ENCODE results near the gene ATP9B. TPM values are rescaled to one million over a fixed set of nuclear protein-coding genes. Genes with fewer than 3 reads are reported as not detected.

Gene ATP9B
- total RNA-seq, 1 experiment from 2014 or later = 44.4 TPM

DNA sequence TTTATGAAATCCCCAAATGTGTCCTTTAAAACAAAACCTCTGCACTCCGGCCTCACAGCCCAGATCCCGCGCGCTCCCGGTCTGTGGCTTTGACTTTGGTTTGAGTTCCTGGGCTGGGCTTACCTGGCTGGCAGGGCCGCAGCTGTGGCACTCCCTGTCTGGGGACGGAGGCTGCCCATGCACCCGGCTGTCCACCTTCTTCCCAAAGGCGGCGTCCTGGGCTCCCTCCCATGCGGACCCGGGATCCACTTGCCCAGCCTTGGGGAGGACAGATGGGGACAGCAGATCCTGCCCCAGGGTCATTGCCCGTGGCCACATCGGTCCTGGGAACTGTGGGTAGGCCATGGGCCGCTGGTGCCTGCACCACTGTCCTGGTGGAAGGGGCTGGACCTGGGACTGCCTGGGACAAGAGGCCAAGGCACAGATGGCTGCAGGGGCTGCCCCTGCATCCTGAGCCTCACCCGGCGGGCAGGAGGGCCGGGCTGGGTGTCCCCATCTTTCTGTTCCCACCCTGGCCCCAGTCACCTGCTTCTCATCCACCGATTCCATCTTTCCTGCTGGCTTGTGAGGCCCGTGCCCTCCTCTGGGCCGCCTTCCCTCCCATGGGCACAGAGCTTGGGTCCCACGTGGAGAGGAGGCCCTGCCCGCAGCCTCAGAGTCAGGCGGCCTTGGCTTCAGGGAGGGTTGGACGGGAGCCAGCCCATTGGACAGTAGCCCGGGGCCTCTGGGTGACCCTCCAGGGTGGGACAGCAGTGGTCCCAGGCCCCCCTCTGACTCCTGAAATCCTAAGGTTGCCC lies 354.2 kb downstream of the ATP9B start:
- no peak for DNase-seq (ENCODE audit: low read depth, low spot score)
- in situ Hi-C loops (cut with HindIII; ENCODE audit: low pct_unique_long_range_greater_than_20kb, low sequenced_read_pairs) (no loop called here), intact Hi-C loops (cut with micrococcal nuclease; ENCODE audit: unreplicated experiment) (no loop called here)
- H3K36me3 ChIP-seq (ENCODE audit: control insufficient read depth, insufficient read depth, low read length) = no peaks in the 10 kb centered on the region
- H3K27ac ChIP-seq (ENCODE audit: low read length) = no peak overlapping the region
- no peak overlapping the region for H3K4me3 ChIP-seq (ENCODE audit: low read depth in 2 of 2, low read length in 2 of 2)
- H3K27me3 ChIP-seq (ENCODE audit: control insufficient read depth, insufficient read depth, low read length) = no peaks in the 10 kb centered on the region
- H3K4me1 ChIP-seq (ENCODE audit: control insufficient read depth, insufficient read depth, low read length) = no peaks in the 10 kb centered on the region
- POLR2A ChIA-PET = no interaction called here
- BruUV-seq (replicated peaks) = no TSS peak
- CTCF ChIA-PET = no interaction called here
- TF ChIP-seq SIN3A (IDR thresholded peaks at IDR 0.05; ENCODE audit: borderline replicate concordance, insufficient read depth, low read depth, low read length) (no peak), TCF7L2 (IDR thresholded peaks at IDR 0.05; ENCODE audit: low read depth, low read length) (no peak), POLR2AphosphoS5 (IDR thresholded peaks at IDR 0.05; ENCODE audit: low read depth, low read length) (no peak)
- TF ChIP-seq, protein P1, sequence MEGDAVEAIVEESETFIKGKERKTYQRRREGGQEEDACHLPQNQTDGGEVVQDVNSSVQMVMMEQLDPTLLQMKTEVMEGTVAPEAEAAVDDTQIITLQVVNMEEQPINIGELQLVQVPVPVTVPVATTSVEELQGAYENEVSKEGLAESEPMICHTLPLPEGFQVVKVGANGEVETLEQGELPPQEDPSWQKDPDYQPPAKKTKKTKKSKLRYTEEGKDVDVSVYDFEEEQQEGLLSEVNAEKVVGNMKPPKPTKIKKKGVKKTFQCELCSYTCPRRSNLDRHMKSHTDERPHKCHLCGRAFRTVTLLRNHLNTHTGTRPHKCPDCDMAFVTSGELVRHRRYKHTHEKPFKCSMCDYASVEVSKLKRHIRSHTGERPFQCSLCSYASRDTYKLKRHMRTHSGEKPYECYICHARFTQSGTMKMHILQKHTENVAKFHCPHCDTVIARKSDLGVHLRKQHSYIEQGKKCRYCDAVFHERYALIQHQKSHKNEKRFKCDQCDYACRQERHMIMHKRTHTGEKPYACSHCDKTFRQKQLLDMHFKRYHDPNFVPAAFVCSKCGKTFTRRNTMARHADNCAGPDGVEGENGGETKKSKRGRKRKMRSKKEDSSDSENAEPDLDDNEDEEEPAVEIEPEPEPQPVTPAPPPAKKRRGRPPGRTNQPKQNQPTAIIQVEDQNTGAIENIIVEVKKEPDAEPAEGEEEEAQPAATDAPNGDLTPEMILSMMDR (IDR thresholded peaks at IDR 0.05) = no peak
- no peaks in the 10 kb centered on the region for H3K9me3 ChIP-seq (ENCODE audit: control insufficient read depth, insufficient read depth, low read depth, low read length)
- no peak for ATAC-seq

DNA sequence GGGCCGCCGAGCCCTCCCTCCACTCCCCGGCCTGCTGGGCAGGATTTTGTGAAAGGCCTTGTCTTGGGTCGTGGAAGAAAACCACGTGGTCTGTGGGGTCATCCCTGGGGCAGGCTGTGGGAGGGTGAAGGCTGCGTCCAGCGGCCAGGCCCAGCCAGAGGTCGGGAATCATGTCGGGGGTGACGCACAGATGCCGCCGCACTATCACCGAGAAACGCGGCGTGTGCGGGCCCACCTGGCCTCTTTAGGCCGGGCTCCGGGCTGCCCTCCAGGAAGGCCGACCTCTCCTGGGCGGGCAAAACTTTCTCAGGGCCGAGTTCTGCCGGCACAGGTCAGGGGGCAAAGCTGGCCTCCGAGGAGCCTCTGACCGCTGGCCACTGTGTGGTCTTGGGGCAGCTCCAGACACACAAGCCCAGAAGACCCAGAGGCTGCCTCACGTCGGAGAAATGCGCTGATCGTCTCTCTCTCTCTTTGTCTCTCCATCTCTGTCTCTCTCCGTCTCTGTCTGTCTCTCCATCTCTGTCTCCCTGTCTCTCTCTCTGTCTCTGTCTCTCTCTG lies 354.9 kb downstream of the ATP9B start:
- H3K27me3 ChIP-seq (ENCODE audit: control insufficient read depth, insufficient read depth, low read length) = no peaks in the 10 kb centered on the region
- TF ChIP-seq, protein P1 (IDR thresholded peaks at IDR 0.05) = no peak
- no peak for TF ChIP-seq SIN3A (IDR thresholded peaks at IDR 0.05; ENCODE audit: borderline replicate concordance, insufficient read depth, low read depth, low read length)
- TF ChIP-seq TCF7L2 (IDR thresholded peaks at IDR 0.05; ENCODE audit: low read depth, low read length) = no peak
- TF ChIP-seq POLR2AphosphoS5 (IDR thresholded peaks at IDR 0.05; ENCODE audit: low read depth, low read length) = no peak
- TF ChIP-seq, protein P2, sequence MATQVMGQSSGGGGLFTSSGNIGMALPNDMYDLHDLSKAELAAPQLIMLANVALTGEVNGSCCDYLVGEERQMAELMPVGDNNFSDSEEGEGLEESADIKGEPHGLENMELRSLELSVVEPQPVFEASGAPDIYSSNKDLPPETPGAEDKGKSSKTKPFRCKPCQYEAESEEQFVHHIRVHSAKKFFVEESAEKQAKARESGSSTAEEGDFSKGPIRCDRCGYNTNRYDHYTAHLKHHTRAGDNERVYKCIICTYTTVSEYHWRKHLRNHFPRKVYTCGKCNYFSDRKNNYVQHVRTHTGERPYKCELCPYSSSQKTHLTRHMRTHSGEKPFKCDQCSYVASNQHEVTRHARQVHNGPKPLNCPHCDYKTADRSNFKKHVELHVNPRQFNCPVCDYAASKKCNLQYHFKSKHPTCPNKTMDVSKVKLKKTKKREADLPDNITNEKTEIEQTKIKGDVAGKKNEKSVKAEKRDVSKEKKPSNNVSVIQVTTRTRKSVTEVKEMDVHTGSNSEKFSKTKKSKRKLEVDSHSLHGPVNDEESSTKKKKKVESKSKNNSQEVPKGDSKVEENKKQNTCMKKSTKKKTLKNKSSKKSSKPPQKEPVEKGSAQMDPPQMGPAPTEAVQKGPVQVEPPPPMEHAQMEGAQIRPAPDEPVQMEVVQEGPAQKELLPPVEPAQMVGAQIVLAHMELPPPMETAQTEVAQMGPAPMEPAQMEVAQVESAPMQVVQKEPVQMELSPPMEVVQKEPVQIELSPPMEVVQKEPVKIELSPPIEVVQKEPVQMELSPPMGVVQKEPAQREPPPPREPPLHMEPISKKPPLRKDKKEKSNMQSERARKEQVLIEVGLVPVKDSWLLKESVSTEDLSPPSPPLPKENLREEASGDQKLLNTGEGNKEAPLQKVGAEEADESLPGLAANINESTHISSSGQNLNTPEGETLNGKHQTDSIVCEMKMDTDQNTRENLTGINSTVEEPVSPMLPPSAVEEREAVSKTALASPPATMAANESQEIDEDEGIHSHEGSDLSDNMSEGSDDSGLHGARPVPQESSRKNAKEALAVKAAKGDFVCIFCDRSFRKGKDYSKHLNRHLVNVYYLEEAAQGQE (IDR thresholded peaks at IDR 0.05; ENCODE audit: insufficient read depth in 1 of 2, low read depth in 2 of 2, low read length in 1 of 2) = no peak
- ATAC-seq (no peak), DNase-seq (ENCODE audit: low read depth, low spot score) (no peak)
- BruUV-seq (replicated peaks) = no TSS peak
- ChIA-PET POLR2A (no interaction called here), CTCF (no interaction called here)
- H3K36me3 ChIP-seq (ENCODE audit: control insufficient read depth, insufficient read depth, low read length) = no peaks in the 10 kb centered on the region
- intact Hi-C loops (cut with micrococcal nuclease; ENCODE audit: unreplicated experiment) (no loop called here), in situ Hi-C loops (cut with HindIII; ENCODE audit: low pct_unique_long_range_greater_than_20kb, low sequenced_read_pairs) (no loop called here)
- H3K4me1 ChIP-seq (ENCODE audit: control insufficient read depth, insufficient read depth, low read length) = no peaks in the 10 kb centered on the region
- H3K4me3 ChIP-seq (ENCODE audit: low read depth in 2 of 2, low read length in 2 of 2) = no peak overlapping the region
- no peak overlapping the region for H3K27ac ChIP-seq (ENCODE audit: low read length)
- no peaks in the 10 kb centered on the region for H3K9me3 ChIP-seq (ENCODE audit: control insufficient read depth, insufficient read depth, low read depth, low read length)

Measured in Panc1 (cell line).